Measurements from ENCODE around the gene ADORA2A.
A peak's percentile ranks its signal among the peaks of the same experiment; 100 is the strongest.

Gene ADORA2A

GRCh38 chr22:24401931-24402367 lies 25.4 kb upstream of the ADORA2A start:
- TF ChIP-seq EZH2phosphoT487 (IDR thresholded peaks at IDR 0.05; ENCODE audit: borderline replicate concordance, low read length) (no peak), CTCF (IDR thresholded peaks at IDR 0.05; ENCODE audit: low read depth, low read length, poor library complexity, severe bottlenecking) (no peak)
- Histone ChIP-seq H4K20me1 (ENCODE audit: control insufficient read depth, insufficient read depth, low read depth, low read length) (no peaks in the 10 kb centered on the region), H3F3A (ENCODE audit: control insufficient read depth, insufficient read depth) (peaks cover 40% of the 10 kb centered on the region), H3K27ac (ENCODE audit: low read depth, low read length) (peak overlapping the region; percentile 93), H3K27me3 (ENCODE audit: control insufficient read depth, low read length) (no peaks in the 10 kb centered on the region), H3K9me3 (ENCODE audit: control insufficient read depth, insufficient read depth, low read length) (no peaks in the 10 kb centered on the region), H3K9me2 (replicated peaks; ENCODE audit: control insufficient read depth, low read length) (no peaks in the 10 kb centered on the region), H3K79me2 (ENCODE audit: control insufficient read depth, low read length) (peaks cover 44% of the 10 kb centered on the region), H3K4me2 (ENCODE audit: low read length) (peak overlapping the region; percentile 98), H3K4me1 (ENCODE audit: control insufficient read depth, low read length) (peaks cover 73% of the 10 kb centered on the region), H3K4me3 (ENCODE audit: low read length) (peak overlapping the region; percentile 73; the same call in 1 of the 2 replicates), H3K36me3 (ENCODE audit: control insufficient read depth, low read length) (peaks cover 65% of the 10 kb centered on the region)

GRCh38 chr22:24402460-24403192 lies 24.8 kb upstream of the ADORA2A start:
- Histone ChIP-seq H3F3A (ENCODE audit: control insufficient read depth, insufficient read depth) (peaks cover 36% of the 10 kb centered on the region), H3K4me3 (ENCODE audit: low read length) (no peak overlapping the region), H3K27ac (ENCODE audit: low read depth, low read length) (peak overlapping the region; percentile 22), H3K9me3 (ENCODE audit: control insufficient read depth, insufficient read depth, low read length) (no peaks in the 10 kb centered on the region), H3K9me2 (replicated peaks; ENCODE audit: control insufficient read depth, low read length) (no peaks in the 10 kb centered on the region), H3K36me3 (ENCODE audit: control insufficient read depth, low read length) (peaks cover 62% of the 10 kb centered on the region), H3K4me1 (ENCODE audit: control insufficient read depth, low read length) (peaks cover 66% of the 10 kb centered on the region), H3K4me2 (ENCODE audit: low read length) (peak overlapping the region; percentile 4; the same call in 1 of the 2 replicates), H3K79me2 (ENCODE audit: control insufficient read depth, low read length) (peaks cover 40% of the 10 kb centered on the region), H3K27me3 (ENCODE audit: control insufficient read depth, low read length) (no peaks in the 10 kb centered on the region), H4K20me1 (ENCODE audit: control insufficient read depth, insufficient read depth, low read depth, low read length) (no peaks in the 10 kb centered on the region)
- TF ChIP-seq CTCF (IDR thresholded peaks at IDR 0.05; ENCODE audit: low read depth, low read length, poor library complexity, severe bottlenecking): no peak
- TF ChIP-seq EZH2phosphoT487 (IDR thresholded peaks at IDR 0.05; ENCODE audit: borderline replicate concordance, low read length): no peak

- peaks cover 34% of the 10 kb centered on the region for H3K79me2 ChIP-seq (ENCODE audit: control insufficient read depth, low read length)
- H3K4me3 ChIP-seq (ENCODE audit: low read length): no peak overlapping the region
- no peaks in the 10 kb centered on the region for H3K9me2 ChIP-seq (replicated peaks; ENCODE audit: control insufficient read depth, low read length)
- no peaks in the 10 kb centered on the region for H4K20me1 ChIP-seq (ENCODE audit: control insufficient read depth, insufficient read depth, low read depth, low read length)
- H3K36me3 ChIP-seq (ENCODE audit: control insufficient read depth, low read length): peaks cover 58% of the 10 kb centered on the region
- H3F3A ChIP-seq (ENCODE audit: control insufficient read depth, insufficient read depth): peaks cover 29% of the 10 kb centered on the region
- no peak overlapping the region for H3K27ac ChIP-seq (ENCODE audit: low read depth, low read length)
- H3K27me3 ChIP-seq (ENCODE audit: control insufficient read depth, low read length): no peaks in the 10 kb centered on the region
- H3K4me2 ChIP-seq (ENCODE audit: low read length): no peak overlapping the region
- TF ChIP-seq CTCF (IDR thresholded peaks at IDR 0.05; ENCODE audit: low read depth, low read length, poor library complexity, severe bottlenecking): no peak
- no peak for TF ChIP-seq EZH2phosphoT487 (IDR thresholded peaks at IDR 0.05; ENCODE audit: borderline replicate concordance, low read length)
- H3K4me1 ChIP-seq (ENCODE audit: control insufficient read depth, low read length): peaks cover 59% of the 10 kb centered on the region
- no peaks in the 10 kb centered on the region for H3K9me3 ChIP-seq (ENCODE audit: control insufficient read depth, insufficient read depth, low read length)
Measured at GRCh38 chr22:24403346-24403745, 24.1 kb upstream of the ADORA2A start.
